ENCODE measurements around the gene MAEL.

DNA sequence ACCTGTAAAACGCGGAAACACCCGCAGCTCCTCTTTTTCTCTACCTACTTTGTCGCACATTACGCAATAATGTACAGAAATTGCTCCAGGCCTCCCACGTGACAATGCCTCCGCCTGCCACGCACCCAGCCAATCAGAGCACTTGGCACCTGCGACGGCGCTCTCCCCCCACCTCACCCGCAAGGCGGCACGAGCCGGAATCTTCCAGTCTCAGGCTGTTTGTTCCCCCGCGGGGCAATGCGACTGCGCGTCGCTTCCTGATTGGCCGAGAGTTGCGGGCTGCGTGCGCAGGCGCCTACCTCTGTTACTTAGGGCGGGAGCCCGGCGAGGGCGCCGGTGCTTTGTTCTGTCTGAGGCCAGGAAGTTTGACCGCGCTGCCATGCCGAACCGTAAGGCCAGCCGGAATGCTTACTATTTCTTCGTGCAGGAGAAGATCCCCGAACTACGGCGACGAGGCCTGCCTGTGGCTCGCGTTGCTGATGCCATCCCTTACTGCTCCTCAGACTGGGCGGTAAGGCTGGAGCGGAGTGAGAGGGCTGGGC lies at the start of gene MAEL:
- TF ChIP-seq, protein P1, sequence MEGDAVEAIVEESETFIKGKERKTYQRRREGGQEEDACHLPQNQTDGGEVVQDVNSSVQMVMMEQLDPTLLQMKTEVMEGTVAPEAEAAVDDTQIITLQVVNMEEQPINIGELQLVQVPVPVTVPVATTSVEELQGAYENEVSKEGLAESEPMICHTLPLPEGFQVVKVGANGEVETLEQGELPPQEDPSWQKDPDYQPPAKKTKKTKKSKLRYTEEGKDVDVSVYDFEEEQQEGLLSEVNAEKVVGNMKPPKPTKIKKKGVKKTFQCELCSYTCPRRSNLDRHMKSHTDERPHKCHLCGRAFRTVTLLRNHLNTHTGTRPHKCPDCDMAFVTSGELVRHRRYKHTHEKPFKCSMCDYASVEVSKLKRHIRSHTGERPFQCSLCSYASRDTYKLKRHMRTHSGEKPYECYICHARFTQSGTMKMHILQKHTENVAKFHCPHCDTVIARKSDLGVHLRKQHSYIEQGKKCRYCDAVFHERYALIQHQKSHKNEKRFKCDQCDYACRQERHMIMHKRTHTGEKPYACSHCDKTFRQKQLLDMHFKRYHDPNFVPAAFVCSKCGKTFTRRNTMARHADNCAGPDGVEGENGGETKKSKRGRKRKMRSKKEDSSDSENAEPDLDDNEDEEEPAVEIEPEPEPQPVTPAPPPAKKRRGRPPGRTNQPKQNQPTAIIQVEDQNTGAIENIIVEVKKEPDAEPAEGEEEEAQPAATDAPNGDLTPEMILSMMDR (IDR thresholded peaks at IDR 0.05): no peak
- TF ChIP-seq EP300 (IDR thresholded peaks at IDR 0.05) (no peak), POLR2A (IDR thresholded peaks at IDR 0.05) (no peak)
